Aorta (tissue), 5 donors: ENCODE measurements around the gene NUP42. TPM values are rescaled to one million over a fixed set of nuclear protein-coding genes. Genes with fewer than 3 reads are reported as not detected.
"Not testable (repeated sequence)": the region's sequence is repeated elsewhere in the genome, so short reads cannot be mapped to it uniquely, and the experiment has no call there.

Experiments used
- ATAC-seq: fragments of 200-7000 bp; cut with Tn5 transposase; one replicate; pipeline ENCODE4 v1.9.1; 2022; ENCODE audit warnings: moderate library complexity; ENCODE audit not compliant: low FRiP score
- DNase-seq, 2 donors: peaks; one replicate each; pipeline ENCODE4 v3.0.0-alpha.2; 2020
- H3K27ac ChIP-seq, 2 donors: one replicate each; pipeline ENCODE4 v1.5.1; 2013; ENCODE audit warnings: low read length in 2 of 2, mild to moderate bottlenecking in 2 of 2, moderate library complexity in 2 of 2, control low read depth in 1 of 2, inconsistent platforms in 1 of 2, low read depth in 1 of 2
- H3K27me3 ChIP-seq, 2 donors: one replicate each; pipeline ENCODE4 v1.6.1; 2013; ENCODE audit warnings: control low read depth in 1 of 2, low read length in 1 of 2, mild to moderate bottlenecking in 1 of 2, moderate library complexity in 1 of 2; ENCODE audit not compliant: insufficient read depth in 2 of 2, control insufficient read depth in 1 of 2
- H3K36me3 ChIP-seq, 2 donors: one replicate each; pipeline ENCODE4 v1.6.1; 2013; ENCODE audit warnings: control low read depth in 1 of 2, low read length in 1 of 2, mild to moderate bottlenecking in 1 of 2; ENCODE audit not compliant: insufficient read depth in 2 of 2, control insufficient read depth in 1 of 2
- H3K4me1 ChIP-seq, 2 donors: one replicate each; pipeline ENCODE4 v1.6.1; 2013; ENCODE audit warnings: low read length in 2 of 2, control low read depth in 1 of 2, mild to moderate bottlenecking in 1 of 2, moderate library complexity in 1 of 2; ENCODE audit not compliant: insufficient read depth in 2 of 2, control insufficient read depth in 1 of 2
- H3K4me3 ChIP-seq, 2 donors: one replicate each; pipeline ENCODE4 v1.5.1; 2013; ENCODE audit warnings: low read length in 2 of 2, control low read depth in 1 of 2, mild to moderate bottlenecking in 1 of 2
- H3K9me3 ChIP-seq: one replicate; pipeline ENCODE4 v1.6.1; 2013; ENCODE audit warnings: mild to moderate bottlenecking, low read length; ENCODE audit not compliant: control insufficient read depth
- WGBS, 2 donors: extraction: QIAGEN DNeasy Blood & Tissue Kit; methylation state at CpG; one replicate each; pipeline ENCODE4 v1.1.7; 2013; 5-methylcytosine and 5-hydroxymethylcytosine counted together
- intact Hi-C, 2 donors: fragments of 100-400 bp; cut with DNase I; formaldehyde crosslinking; loops; one replicate each; pipeline versions ENCODE4 v1.14.2 to v1.15.0; 2022
- polyA plus RNA-seq, 2 donors: library from polyadenylated mRNA; stranded (reverse); fragments of 200-250 nt; gene quantifications; one replicate each; pipeline ENCODE4 v1.2.3, GENCODE V29; 2013
- total RNA-seq, 2 donors: library from RNA; stranded (reverse); fragmentation: NEBNext Ultra II Directional; extraction: Animal tissue kit (Norgen Biotek cat#: 25700); gene quantifications; one replicate each; pipeline ENCODE4 v1.2.1, GENCODE V29; 2021
- donor health status: healthy with polysubstance abuse.
- donor health status: Bipolar disorder and iron deficiency.
- donor health status: DM: no; HTN: no; CAD: no.
- donor health status: DM: no; HTN: no; CAD: no.
- donor health status: DM: yes; HTN: yes; CAD: no.

Gene NUP42
- total and polyA plus RNA-seq, 4 donors: 21.2 to 34.9 (median 29.2) TPM

DNA sequence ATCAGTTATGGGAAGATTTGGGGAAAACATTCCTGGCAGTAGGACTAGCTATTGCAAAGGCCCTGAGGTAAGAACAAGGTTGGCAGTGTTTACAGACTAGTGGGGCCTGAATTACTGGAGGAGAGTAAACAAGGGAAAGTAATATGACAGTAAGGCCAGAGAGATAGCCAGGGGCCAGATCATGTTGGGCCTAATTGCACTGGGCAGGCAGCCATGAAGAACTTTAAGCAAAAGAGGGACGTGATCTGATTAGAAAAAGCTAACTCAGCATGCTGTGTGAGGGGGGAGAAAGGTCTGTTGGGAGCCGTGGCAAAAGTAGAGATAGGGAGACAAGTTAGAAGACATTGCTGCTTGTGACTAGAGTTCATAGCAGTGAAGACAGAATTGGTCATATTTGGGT, 9.2 kb downstream of the NUP42 start:
- H3K36me3 ChIP-seq: peaks cover 3% of the 10 kb centered on the region in 2 donors
- DNase-seq (no peak), ATAC-seq (no peak)
- no peaks in the 10 kb centered on the region for H3K9me3 ChIP-seq
- no peaks in the 10 kb centered on the region for H3K27me3 ChIP-seq
- peaks cover 0 to 1% of the 10 kb centered on the region in 2 donors for H3K4me1 ChIP-seq
- intact Hi-C loops: no loop called here
- no peak overlapping the region for H3K4me3 ChIP-seq
- 68 to 83% methylated on average over 2 of the region's 2 CpGs for whole genome bisulfite sequencing, 2 donors
- no peak overlapping the region for H3K27ac ChIP-seq

GRCh38 chr7:23193650-23194227, 11.9 kb downstream of the NUP42 start:
- intact Hi-C loops, H3K4me1 ChIP-seq, H3K27ac ChIP-seq, DNase-seq, H3K36me3 ChIP-seq, H3K4me3 ChIP-seq, ATAC-seq, H3K9me3 ChIP-seq, H3K27me3 ChIP-seq: not testable (repeated sequence)
- 97 to 98% methylated on average over 21 to 27 of the region's 27 CpGs for WGBS, 2 donors

DNA sequence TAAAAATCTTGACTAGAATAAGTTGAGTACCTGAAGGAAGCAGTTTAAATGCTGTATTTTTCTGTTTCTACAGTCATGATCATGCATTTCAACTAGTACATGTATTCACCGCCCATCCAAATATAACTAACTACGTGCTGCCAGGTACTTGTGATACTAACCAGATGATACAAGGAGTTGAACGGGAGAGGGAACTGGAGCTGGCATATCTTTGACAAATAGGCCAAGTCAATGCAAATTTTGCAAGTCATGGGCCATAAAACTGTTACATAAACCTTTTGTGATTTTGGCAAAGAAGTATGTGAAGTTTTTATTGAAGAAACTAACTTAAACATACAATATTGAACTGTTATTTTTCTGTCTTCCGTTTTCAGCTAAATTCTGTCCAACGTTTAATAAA, 14.5 kb downstream of the NUP42 start:
- DNase-seq (no peak), ATAC-seq (no peak)
- H3K27me3 ChIP-seq: no peaks in the 10 kb centered on the region
- no peak overlapping the region for H3K27ac ChIP-seq
- H3K4me1 ChIP-seq: no peaks in the 10 kb centered on the region
- H3K4me3 ChIP-seq: no peak overlapping the region
- H3K9me3 ChIP-seq: no peaks in the 10 kb centered on the region
- peaks cover 3 to 9% of the 10 kb centered on the region in 2 donors for H3K36me3 ChIP-seq
- 24 to 29% methylated on average over 5 of the region's 5 CpGs for WGBS, 2 donors
- intact Hi-C loops: no loop called here

GRCh38 chr7:23197745-23198144, 15.9 kb downstream of the NUP42 start:
- ATAC-seq, DNase-seq, H3K4me1 ChIP-seq, H3K4me3 ChIP-seq, H3K27me3 ChIP-seq, H3K27ac ChIP-seq, H3K36me3 ChIP-seq, intact Hi-C loops, H3K9me3 ChIP-seq: not testable (repeated sequence)
- 91 to 93% methylated on average over 5 of the region's 5 CpGs for WGBS, 2 donors

DNA sequence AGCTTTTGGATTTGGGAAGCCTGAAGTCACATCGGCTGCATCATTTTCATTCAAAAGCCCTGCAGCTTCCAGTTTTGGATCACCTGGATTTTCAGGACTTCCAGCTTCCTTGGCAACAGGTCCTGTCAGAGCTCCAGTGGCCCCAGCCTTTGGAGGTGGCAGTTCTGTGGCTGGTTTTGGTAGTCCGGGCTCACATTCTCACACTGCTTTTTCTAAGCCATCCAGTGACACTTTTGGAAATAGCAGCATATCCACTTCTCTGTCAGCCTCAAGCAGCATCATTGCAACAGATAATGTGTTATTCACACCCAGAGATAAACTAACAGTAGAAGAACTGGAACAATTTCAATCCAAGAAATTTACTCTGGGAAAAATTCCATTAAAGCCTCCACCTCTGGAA, 18.5 kb downstream of the NUP42 start:
- ATAC-seq: no peak
- no peaks in the 10 kb centered on the region for H3K27me3 ChIP-seq
- intact Hi-C loops: no loop called here
- peaks cover 3 to 6% of the 10 kb centered on the region in 2 donors for H3K36me3 ChIP-seq
- no peak overlapping the region for H3K27ac ChIP-seq
- WGBS, 2 donors: 85 to 89% methylated on average over 2 of the region's 2 CpGs
- no peak for DNase-seq
- H3K4me3 ChIP-seq: no peak overlapping the region
- H3K4me1 ChIP-seq: no peaks in the 10 kb centered on the region
- no peaks in the 10 kb centered on the region for H3K9me3 ChIP-seq

- no peaks in the 10 kb centered on the region for H3K27me3 ChIP-seq
- H3K9me3 ChIP-seq: no peaks in the 10 kb centered on the region
- no peak for DNase-seq
- H3K36me3 ChIP-seq: peaks cover 3 to 6% of the 10 kb centered on the region in 2 donors
- intact Hi-C loops: no loop called here
- no peak for ATAC-seq
- H3K4me3 ChIP-seq: no peak overlapping the region
- no peak overlapping the region for H3K27ac ChIP-seq
- H3K4me1 ChIP-seq: no peaks in the 10 kb centered on the region
- WGBS, 2 donors: 83 to 95% methylated on average over 1 of the region's 1 CpG
Measured at GRCh38 chr7:23204241-23204640, 22.4 kb downstream of the NUP42 start.

- intact Hi-C loops: no loop called here
- DNase-seq (no peak), ATAC-seq (no peak)
- Histone ChIP-seq H3K27ac (no peak overlapping the region), H3K4me3 (no peak overlapping the region), H3K36me3 (no peaks in the 10 kb centered on the region), H3K9me3 (no peaks in the 10 kb centered on the region), H3K4me1 (no peaks in the 10 kb centered on the region), H3K27me3 (no peaks in the 10 kb centered on the region)
- WGBS, 2 donors: 90 to 91% methylated on average over 2 of the region's 2 CpGs
Measured at GRCh38 chr7:23205577-23205908, 23.7 kb downstream of the NUP42 start.

DNA sequence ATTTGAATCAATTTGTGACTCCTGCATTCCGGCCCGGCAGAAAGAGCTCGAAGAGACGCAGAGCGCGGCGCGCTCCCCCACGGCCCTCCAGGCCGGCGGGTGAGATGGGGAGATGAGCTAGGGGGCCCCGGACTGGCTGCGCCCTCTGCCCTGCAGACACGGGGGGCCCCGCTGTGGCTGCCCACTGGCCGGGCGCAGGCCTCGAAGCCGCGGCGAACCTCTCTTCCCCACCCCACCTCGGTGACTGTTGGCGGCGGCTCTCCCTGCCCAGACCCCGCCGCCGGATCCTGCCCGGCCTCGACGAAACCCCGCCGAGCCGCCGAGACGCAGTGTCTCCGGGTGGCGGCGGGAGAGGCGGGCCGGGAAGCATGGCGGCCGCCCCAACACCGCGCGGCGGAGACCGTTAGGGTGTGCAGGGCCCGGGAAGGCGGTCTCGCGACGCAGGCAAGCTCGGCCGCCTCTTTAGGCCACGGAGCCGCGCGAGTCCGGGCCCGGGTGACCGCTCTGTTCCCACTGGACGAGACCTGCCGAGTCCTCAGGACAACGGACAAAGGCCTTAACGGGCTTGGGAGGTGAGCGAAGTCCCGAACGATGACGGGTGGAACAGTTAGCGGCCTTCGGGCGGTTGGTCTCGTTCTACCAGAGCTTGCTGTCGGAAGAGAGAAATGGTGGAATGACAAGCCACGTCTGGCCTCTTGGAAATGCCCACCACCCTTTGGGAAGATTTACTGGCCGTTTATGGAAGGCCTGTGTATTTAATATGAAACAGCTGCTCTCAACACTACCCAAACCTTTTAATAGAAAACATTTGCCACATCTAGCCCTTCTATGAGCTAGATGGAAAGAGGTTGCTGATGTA, 24.3 kb downstream of the NUP42 start:
- H3K4me3 ChIP-seq: peak overlapping the region in 1 of 2 donors; percentile 29
- DNase-seq (peak in 1 of 2 donors; percentile 48), ATAC-seq (peak; percentile 81)
- H3K36me3 ChIP-seq: no peaks in the 10 kb centered on the region
- WGBS, 2 donors: 22 to 25% methylated on average over 76 of the region's 76 CpGs
- no peaks in the 10 kb centered on the region for H3K9me3 ChIP-seq
- no peaks in the 10 kb centered on the region for H3K27me3 ChIP-seq
- intact Hi-C loops: no loop called here
- H3K27ac ChIP-seq: no peak overlapping the region
- no peaks in the 10 kb centered on the region for H3K4me1 ChIP-seq

DNA sequence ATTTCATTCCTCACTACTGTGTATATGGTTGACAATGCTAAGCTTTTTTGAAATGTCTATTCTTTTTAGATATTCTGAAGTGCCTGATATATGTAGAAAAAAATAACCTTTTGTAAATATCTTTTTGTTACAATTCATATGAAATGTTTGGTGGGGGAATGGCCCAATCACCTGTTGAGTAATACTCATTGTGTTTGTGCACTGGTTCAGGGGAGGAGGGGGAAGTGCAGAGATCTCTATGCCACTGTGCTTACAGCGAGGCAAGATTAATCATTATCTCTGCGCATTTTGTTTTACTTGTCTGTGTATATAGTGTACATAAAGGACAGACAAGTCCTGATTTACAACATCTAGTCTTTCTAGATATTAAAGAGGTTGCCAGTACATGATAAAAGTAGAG, 25.2 kb downstream of the NUP42 start:
- H3K36me3 ChIP-seq: no peaks in the 10 kb centered on the region
- no peak for ATAC-seq
- WGBS, 2 donors: 92 to 95% methylated on average over 2 of the region's 2 CpGs

More for the DNA sequence above, 25.2 kb downstream of the NUP42 start:
- no peak for DNase-seq
- Histone ChIP-seq H3K9me3 (no peaks in the 10 kb centered on the region), H3K27ac (no peak overlapping the region), H3K4me1 (no peaks in the 10 kb centered on the region), H3K27me3 (no peaks in the 10 kb centered on the region), H3K4me3 (no peak overlapping the region)
- intact Hi-C loops: no loop called here
